Dendritic cell treated with granulocyte-macrophage colony-stimulating factor and Interleukin-4, amounts not matched to agents 40 ng/mL and 50 ng/mL, for 4 days (primary cell): ENCODE results near the gene MAPK1.
"Not testable (repeated sequence)": the region's sequence is repeated elsewhere in the genome, so short reads cannot be mapped to it uniquely, and the experiment has no call there.

Experiments
- H3K27ac Mint-ChIP-seq: one replicate; pipeline ENCODE4 v1.8.0; 2022; ENCODE audit warnings: mild to moderate bottlenecking, mixed read lengths
- H3K27me3 Mint-ChIP-seq: one replicate; pipeline ENCODE4 v1.8.0; 2022; ENCODE audit warnings: mild to moderate bottlenecking, mixed read lengths
- H3K36me3 Mint-ChIP-seq: one replicate; pipeline ENCODE4 v1.8.0; 2022; ENCODE audit warnings: low read depth, mixed read lengths
- H3K4me1 Mint-ChIP-seq: one replicate; pipeline ENCODE4 v1.8.0; 2022; ENCODE audit warnings: low read depth, mixed read lengths
- H3K4me3 Mint-ChIP-seq: one replicate; pipeline ENCODE4 v1.8.0; 2022; ENCODE audit warnings: mild to moderate bottlenecking, moderate library complexity, mixed read lengths
- H3K9me3 Mint-ChIP-seq: one replicate; pipeline ENCODE4 v1.8.0; 2022; ENCODE audit warnings: mixed read lengths
- intact Hi-C: fragments of 100-400 bp; cut with micrococcal nuclease; formaldehyde crosslinking; loops from one replicate; pipeline ENCODE4 v1.15.0; 2022

MAPK1 gene

DNA sequence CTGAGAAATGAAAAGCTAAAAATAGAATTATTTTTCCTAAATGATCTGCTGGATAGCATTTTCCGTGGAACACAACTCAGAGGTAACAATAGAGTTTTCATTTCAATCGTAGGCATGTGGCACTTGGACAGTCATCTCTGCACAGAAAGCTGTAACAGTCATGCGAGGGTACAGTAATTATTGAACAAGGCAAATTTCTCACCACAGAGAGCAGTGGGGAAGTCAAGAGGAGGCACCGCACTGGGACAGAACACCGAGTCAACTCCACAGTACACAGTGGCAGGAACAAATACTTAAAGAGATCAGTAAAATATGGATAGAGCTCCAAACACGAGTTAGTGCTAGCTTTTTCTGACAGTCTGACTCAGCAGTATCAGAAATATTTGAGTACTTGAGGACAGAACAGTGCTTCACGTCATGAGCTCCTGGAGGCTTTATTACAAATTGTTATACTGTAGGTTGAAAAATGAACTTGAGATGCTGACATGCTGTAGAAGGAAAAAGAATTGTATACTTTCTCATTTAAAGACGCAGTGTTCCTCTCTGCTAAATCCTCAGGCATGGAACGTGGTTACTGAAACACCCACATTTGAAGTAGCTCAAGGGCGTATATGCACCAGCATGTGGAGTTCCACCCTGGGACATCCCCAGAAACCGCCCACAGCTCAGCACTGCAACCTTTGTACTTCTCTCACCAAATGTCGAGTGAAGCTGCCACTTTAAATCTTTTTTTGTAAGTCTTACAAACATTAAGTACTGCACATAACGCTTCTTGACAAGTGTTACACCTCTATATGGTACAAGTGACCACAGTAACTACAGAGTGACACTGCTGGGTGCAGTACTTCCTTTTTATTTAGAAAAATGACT is 104.5 kb downstream of the MAPK1 start:
- H3K4me3 Mint-ChIP-seq = no peak overlapping the region

DNA sequence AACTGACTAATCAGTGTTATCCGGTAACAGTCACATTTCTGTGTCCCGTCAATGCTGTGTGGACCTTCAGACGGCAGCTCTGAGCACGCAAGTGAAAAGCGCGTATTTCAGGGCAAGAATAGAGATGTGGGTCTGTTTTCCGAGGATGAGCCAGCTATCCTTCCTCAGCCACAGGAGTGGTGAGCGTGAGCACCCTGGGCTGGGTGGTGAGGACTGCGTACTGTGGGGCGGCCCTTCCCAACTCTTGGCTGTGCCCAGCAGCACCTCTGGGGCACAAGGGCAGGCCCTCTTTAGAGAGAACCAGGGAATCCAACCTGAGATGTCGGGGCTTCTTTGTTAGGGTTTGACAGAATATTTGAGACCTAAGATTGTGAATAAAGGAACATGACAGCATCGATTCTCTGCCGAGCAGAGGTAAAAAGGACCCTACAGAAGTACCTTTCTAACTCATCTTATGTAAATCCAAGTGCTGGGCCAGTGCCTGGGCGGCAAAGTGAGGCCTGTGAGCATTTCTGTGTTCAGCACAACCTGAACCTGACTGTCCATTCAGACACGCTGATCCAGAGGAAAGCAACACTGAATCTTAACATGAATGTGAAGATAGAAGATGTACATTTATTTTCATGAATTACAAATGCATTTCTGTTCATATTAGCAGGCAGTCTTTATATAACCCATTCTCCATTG is 105.3 kb downstream of the MAPK1 start:
- H3K27ac Mint-ChIP-seq = no peak overlapping the region
- H3K27me3 Mint-ChIP-seq = no peaks in the 10 kb centered on the region
- no peaks in the 10 kb centered on the region for H3K9me3 Mint-ChIP-seq
- intact Hi-C loops = loop anchor here (10.0 kb wide), 1 partner anchor 57 kb away; no protein-coding TSS in a partner anchor
- H3K36me3 Mint-ChIP-seq = peaks cover 87% of the 10 kb centered on the region
- no peak overlapping the region for H3K4me3 Mint-ChIP-seq
- H3K4me1 Mint-ChIP-seq = peaks cover 15% of the 10 kb centered on the region

More for the DNA sequence above, 104.5 kb downstream of the MAPK1 start:
- intact Hi-C loops = loop anchor here (10.0 kb wide), 1 partner anchor 58 kb away; no protein-coding TSS in a partner anchor
- peak overlapping the region; percentile 47 for H3K27ac Mint-ChIP-seq
- peaks cover 15% of the 10 kb centered on the region for H3K4me1 Mint-ChIP-seq
- no peaks in the 10 kb centered on the region for H3K27me3 Mint-ChIP-seq
- peaks cover 87% of the 10 kb centered on the region for H3K36me3 Mint-ChIP-seq
- no peaks in the 10 kb centered on the region for H3K9me3 Mint-ChIP-seq

DNA sequence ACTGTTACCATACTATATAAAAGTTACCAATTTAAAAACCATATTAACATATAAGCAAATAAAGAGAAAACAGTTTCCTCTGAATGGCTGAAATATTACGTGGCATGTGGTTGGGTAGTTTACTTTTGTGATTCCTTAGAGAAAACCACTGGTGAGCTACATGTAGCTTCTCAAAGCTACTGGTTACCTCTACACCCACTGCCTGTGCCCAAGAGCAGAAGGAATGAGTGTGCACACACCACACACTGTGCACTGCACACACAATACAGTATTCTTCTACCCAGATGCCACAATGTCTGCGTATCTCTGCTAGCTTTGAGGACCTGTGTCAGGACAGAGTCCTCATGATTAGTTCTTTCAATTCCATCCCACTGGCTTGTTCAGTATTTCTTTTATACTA is 106.4 kb downstream of the MAPK1 start:
- Mint-ChIP-seq H3K27me3 (no peaks in the 10 kb centered on the region), H3K4me3 (no peak overlapping the region), H3K36me3 (peaks cover 84% of the 10 kb centered on the region), H3K4me1 (peaks cover 15% of the 10 kb centered on the region), H3K9me3 (no peaks in the 10 kb centered on the region), H3K27ac (no peak overlapping the region)
- intact Hi-C loops = loop anchor here (10.0 kb wide), 1 partner anchor 56 kb away; no protein-coding TSS in a partner anchor

DNA sequence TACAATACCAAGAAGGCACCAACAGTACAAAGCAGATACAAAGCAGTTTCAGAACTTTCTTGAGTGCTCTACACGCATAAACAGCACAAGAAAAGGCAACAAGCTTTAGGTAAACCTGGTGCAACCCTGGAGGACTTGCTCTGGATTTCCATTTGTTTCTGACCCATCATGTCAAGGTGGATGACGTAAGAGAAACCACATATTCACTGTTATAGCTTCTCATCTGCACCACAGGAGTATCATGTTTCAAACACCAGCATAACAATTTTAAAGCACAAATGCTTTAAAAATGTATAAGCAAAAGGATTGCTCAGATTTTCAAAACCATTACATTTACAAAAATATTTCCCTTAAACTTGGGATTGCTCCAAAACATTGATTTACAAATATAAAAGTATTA is 106.8 kb downstream of the MAPK1 start:
- Mint-ChIP-seq H3K4me1 (peaks cover 20% of the 10 kb centered on the region), H3K9me3 (no peaks in the 10 kb centered on the region), H3K27me3 (no peaks in the 10 kb centered on the region), H3K4me3 (no peak overlapping the region), H3K36me3 (peaks cover 84% of the 10 kb centered on the region), H3K27ac (no peak overlapping the region)
- intact Hi-C loops = loop anchor here (10.0 kb wide), 1 partner anchor 56 kb away; no protein-coding TSS in a partner anchor

DNA sequence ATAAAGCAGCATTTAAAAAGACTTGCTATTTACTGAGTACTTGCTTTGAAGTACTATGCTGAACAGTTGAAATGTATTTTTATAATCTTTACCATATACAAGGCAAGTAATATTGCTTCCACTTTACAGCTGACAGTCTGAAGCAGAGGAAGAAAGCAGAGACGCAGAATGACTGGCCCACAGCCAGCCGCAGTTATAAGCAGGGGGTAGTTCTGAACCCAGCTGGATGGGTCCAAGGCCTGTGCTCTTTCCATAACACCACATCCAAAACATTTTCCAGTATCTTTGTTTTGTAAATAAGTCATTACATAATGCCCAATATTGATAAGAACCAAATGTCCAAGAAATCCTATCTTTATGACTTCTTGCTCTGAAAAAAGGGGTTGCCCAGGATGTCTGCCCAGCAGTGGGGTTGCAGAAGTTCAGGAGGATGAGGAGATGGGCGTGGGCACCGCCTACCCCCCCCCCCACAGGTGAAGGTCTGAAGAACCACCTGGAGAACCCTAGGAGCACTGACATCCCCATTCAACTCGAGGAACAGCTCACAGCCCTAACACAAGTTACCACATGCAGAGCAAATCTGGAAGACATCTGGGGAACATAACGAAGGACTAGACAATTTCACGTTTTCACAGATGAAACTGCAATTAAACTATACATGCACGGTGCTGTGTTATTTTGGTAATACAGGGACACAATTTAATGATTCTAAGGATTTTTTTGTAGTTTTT is 107.6 kb downstream of the MAPK1 start:
- Mint-ChIP-seq H3K27ac (no peak overlapping the region), H3K27me3 (no peaks in the 10 kb centered on the region), H3K4me1 (peaks cover 27% of the 10 kb centered on the region), H3K9me3 (no peaks in the 10 kb centered on the region), H3K4me3 (no peak overlapping the region), H3K36me3 (peaks cover 84% of the 10 kb centered on the region)
- intact Hi-C loops = loop anchor here (10.0 kb wide), 1 partner anchor 55 kb away; no protein-coding TSS in a partner anchor

DNA sequence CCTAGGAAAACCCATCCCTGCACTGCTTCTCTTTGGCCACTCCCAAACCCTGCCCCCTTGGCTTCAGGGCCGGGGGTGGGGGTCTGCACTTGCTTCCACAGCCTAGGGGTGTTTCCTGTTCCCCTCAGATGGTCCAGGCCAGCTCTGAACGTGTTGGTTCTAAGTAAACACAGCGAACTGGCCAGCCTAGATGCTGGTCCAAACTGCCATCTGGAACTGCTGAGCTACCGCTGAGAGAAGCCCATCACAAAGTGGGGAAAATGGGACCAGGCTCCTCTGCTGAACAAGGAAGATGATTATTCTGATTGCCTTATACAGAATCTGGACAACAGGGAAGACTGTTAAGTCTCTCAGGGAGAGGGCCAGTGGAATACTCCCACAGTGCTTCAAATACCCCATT is 108.4 kb downstream of the MAPK1 start:
- Mint-ChIP-seq H3K9me3 (no peaks in the 10 kb centered on the region), H3K27ac (no peak overlapping the region), H3K4me3 (no peak overlapping the region), H3K27me3 (no peaks in the 10 kb centered on the region), H3K36me3 (peaks cover 84% of the 10 kb centered on the region), H3K4me1 (peaks cover 29% of the 10 kb centered on the region)
- intact Hi-C loops = no loop called here

DNA sequence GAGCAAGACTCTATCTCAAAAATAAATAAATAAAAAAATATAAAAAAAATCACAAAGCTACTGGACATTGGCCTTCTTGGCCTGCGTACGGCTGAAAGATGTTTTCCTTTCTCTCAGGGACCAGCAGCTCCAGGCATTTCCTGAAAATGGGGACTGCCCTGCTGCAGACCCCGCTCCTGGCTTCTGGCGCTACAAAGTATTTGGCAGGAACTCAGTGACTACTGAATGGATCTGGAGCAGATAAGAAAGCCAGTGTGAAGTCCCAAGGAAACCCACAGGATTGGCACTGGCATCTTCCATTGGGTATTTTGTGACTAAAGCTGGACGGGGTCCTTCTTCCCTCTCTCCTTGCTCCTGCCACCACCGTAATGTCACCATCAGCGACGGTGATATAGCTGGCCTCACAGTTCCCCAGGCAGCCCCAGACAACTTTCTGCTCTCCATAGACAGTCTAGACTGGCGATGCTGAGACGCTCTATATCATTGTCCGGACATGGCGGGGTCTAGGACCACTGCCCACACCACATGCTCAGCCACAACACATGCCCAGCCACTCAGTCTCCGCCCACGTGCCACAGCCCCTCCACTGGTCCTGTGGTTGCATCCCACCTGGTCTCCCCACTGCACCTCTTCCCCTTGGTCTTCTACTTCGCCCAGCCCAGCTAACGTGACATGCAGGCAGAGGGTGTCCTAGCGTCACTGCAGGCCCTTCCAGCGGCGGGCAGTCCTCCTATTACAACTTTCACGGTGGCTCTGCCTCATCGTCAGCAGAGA is 109.2 kb downstream of the MAPK1 start:
- Mint-ChIP-seq H3K27ac (no peak overlapping the region), H3K36me3 (peaks cover 84% of the 10 kb centered on the region), H3K4me1 (peaks cover 22% of the 10 kb centered on the region), H3K4me3 (no peak overlapping the region), H3K9me3 (no peaks in the 10 kb centered on the region), H3K27me3 (no peaks in the 10 kb centered on the region)
- intact Hi-C loops = no loop called here

DNA sequence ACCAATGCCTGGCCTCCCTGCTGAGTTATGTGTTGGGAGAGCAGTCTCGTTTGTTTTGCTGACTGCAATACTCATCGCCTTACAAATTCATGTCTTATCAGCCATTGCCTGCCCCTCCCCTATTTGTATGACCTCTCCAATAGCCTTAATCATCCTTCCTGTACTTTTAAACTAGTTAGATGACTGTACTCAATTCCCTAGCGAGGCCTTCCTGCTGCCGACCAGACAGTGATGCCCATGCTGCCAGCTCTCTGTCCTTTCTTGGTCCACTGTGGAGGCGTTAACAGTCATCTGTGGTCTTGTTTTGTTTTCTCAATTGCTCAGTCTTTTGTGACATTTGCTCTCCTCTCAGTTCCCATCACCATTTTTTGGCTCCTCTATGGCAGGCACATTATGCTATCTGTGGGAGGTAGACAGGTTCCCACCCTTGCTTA is 111.6 kb downstream of the MAPK1 start:
- H3K27ac Mint-ChIP-seq = peak overlapping the region; percentile 23
- no peak overlapping the region for H3K4me3 Mint-ChIP-seq
- H3K9me3 Mint-ChIP-seq = no peaks in the 10 kb centered on the region
- intact Hi-C loops = no loop called here
- H3K36me3 Mint-ChIP-seq = peaks cover 82% of the 10 kb centered on the region
- H3K4me1 Mint-ChIP-seq = peaks cover 21% of the 10 kb centered on the region
- H3K27me3 Mint-ChIP-seq = no peaks in the 10 kb centered on the region

DNA sequence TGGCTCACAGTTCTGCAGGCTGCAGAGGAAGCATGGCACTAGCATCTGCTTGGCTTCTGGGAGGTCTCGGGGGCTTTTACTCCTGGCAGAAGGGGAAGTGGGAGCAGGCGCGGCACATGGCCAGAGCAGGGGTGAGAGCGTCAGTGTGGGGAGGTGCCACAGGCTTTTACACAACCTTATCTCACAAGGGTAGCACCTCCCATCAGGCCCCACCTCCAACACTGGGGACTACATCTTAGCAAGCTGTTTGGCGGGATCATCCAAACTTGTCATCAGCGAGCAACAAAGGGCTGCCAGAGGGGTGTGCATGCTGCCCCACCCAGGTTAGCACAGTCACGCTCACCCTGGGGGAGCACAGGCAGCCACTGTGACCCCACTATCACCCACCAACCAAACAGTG is 112.9 kb downstream of the MAPK1 start:
- Mint-ChIP-seq H3K27ac (peak overlapping the region; percentile 57), H3K4me1 (peaks cover 21% of the 10 kb centered on the region), H3K9me3 (no peaks in the 10 kb centered on the region)

DNA sequence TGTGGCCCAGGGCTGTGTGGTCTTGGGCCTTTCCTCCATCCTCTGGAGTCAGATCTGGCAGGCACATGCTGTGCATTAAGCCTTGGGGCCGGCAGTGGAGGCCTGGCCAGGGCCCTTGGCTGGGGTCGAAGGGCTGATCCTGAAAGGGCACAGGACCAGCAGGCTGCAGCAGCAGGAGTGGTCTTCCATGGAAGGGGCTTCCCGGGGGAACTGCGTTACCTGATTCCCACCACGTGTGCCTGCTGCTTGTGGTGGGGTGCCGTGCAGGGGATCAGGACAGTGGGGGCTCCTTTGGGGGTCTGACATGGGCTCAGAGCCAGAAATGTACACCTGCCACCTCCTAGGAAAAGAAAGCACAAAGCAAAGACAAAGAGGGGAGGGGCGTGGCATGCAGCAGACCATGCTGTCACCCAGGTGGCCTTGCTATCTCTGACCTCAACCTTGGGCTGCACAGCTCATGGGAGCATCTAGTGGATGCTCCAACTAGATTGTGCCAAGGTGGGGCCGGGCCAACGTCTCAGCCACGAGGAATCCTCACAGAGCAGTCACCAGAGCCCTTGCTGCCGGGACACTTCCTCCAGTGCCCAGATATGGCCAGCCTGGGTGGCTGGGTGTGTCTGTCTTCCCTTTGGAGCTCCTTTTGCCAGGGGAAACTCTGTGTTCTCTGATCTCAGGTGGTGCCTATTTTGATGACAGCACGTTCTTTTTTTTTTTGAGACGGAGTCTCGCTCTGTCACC is 113.9 kb downstream of the MAPK1 start:
- Mint-ChIP-seq H3K27ac (no peak overlapping the region), H3K36me3 (peaks cover 67% of the 10 kb centered on the region), H3K27me3 (no peaks in the 10 kb centered on the region)

More for the DNA sequence above, 112.9 kb downstream of the MAPK1 start:
- intact Hi-C loops = no loop called here
- Mint-ChIP-seq H3K27me3 (no peaks in the 10 kb centered on the region), H3K4me3 (no peak overlapping the region), H3K36me3 (peaks cover 75% of the 10 kb centered on the region)

DNA sequence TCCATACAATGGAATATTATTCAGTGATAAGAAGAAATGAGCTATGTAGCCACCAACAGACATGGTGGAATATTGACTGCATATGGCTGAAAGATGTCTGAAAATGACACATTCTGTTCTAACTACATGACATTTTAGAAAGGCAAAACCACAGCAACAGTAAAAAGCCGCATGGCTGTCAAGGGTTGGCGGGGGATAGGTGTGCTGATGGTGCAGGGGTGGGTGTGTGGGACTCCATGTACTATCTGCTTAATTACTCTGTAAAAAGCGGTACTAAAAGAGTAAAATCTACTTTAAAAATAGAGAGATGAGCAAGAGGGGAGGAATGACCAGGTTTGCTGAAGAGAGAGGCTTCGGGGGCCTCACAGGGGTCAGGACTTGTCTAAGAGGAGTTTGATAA is 115.2 kb downstream of the MAPK1 start:
- H3K4me3 Mint-ChIP-seq = no peak overlapping the region
- intact Hi-C loops = no loop called here
- peaks cover 54% of the 10 kb centered on the region for H3K36me3 Mint-ChIP-seq
- peaks cover 21% of the 10 kb centered on the region for H3K4me1 Mint-ChIP-seq
- no peaks in the 10 kb centered on the region for H3K27me3 Mint-ChIP-seq
- no peaks in the 10 kb centered on the region for H3K9me3 Mint-ChIP-seq
- no peak overlapping the region for H3K27ac Mint-ChIP-seq

More for the DNA sequence above, 113.9 kb downstream of the MAPK1 start:
- no peaks in the 10 kb centered on the region for H3K9me3 Mint-ChIP-seq
- no peak overlapping the region for H3K4me3 Mint-ChIP-seq
- intact Hi-C loops = no loop called here
- peaks cover 21% of the 10 kb centered on the region for H3K4me1 Mint-ChIP-seq

DNA sequence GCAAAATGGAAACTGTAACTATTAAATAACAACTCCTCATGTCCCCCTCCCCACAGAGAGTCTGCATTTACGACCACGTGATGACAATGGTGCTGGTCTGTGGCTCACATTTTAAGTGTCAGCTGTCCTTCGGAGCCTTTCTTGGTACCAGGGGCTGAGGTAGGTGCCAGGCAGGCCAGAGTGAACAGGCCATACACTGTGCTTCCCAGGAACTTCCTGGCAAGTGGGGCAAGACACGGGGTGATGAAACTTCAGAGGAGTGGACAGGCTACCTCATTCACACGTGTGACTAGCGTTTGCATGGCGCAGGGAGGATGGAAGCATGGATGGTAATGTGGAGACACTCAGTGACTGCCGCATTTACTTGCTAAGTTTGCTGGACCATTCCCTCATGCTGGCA is 121.5 kb downstream of the MAPK1 start:
- H3K4me3 Mint-ChIP-seq = no peak overlapping the region
- no peaks in the 10 kb centered on the region for H3K9me3 Mint-ChIP-seq
- H3K36me3 Mint-ChIP-seq = peaks cover 12% of the 10 kb centered on the region
- intact Hi-C loops = no loop called here
- no peak overlapping the region for H3K27ac Mint-ChIP-seq
- no peaks in the 10 kb centered on the region for H3K4me1 Mint-ChIP-seq
- H3K27me3 Mint-ChIP-seq = no peaks in the 10 kb centered on the region

DNA sequence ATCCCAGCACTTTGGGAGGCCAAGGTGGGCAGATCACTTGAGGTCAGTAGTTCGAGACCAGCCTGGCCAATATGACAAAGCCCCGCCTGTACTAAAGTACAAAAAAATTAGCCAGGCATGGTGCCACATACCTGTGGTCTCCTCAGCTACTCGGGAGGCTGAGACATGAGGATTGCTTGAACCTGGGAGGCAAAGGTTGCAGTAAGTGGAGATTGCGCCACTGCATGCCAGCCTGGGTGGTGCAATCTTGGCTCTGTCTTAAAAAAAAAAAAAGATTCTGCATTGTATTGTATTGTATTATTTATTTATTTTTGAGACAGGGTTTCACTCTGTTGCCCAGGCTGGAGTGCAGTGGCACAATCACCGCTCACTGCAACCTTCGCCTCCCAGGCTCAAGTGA is 122.5 kb downstream of the MAPK1 start:
- H3K9me3 Mint-ChIP-seq, H3K4me1 Mint-ChIP-seq, H3K4me3 Mint-ChIP-seq, intact Hi-C loops, H3K27me3 Mint-ChIP-seq, H3K27ac Mint-ChIP-seq: not testable (repeated sequence)
- peaks cover 12% of the 10 kb centered on the region for H3K36me3 Mint-ChIP-seq
